Keratinocyte (primary cell): ENCODE results near the gene CABLES2. TPM values are rescaled to one million over a fixed set of nuclear protein-coding genes. Genes with fewer than 3 reads are reported as not detected.

Source experiments
- DNase-seq: peaks from one replicate; pipeline ENCODE4 v3.0.0-alpha.2; 2011; ENCODE audit warnings: low read depth, missing footprints, low spot score
- FAIRE-seq: peaks from 2 replicates; lab custom pipeline; 2011; peaks lifted over from hg19 to GRCh38; lab: Jason Lieb, UNC
- H2AFZ ChIP-seq: 2 replicates; pipeline ENCODE4 v1.6.0; 2012; ENCODE audit warnings: low read length, control low read depth, inconsistent platforms; ENCODE audit not compliant: control insufficient read depth
- H3K27ac ChIP-seq: 2 replicates; pipeline ENCODE4 v1.5.1; 2011; ENCODE audit warnings: low read length; ENCODE audit not compliant: control insufficient read depth, insufficient read depth
- H3K27me3 ChIP-seq: 3 replicates; pipeline ENCODE4 v1.6.0; 2011; ENCODE audit warnings: low read length; ENCODE audit not compliant: control insufficient read depth, insufficient read depth; ENCODE audit errors: extremely low read depth
- H3K36me3 ChIP-seq, 2 experiments: 2 replicates in 1 of 2; 3 replicates in 1 of 2; pipeline ENCODE4 v1.5.1; 2011; ENCODE audit warnings: low read length in 2 of 2, mild to moderate bottlenecking in 1 of 2; ENCODE audit not compliant: control insufficient read depth in 2 of 2, insufficient read depth in 2 of 2; ENCODE audit errors: extremely low read depth in 1 of 2
- H3K4me1 ChIP-seq: 3 replicates; pipeline ENCODE4 v1.5.1; 2011; ENCODE audit warnings: low read length; ENCODE audit not compliant: control insufficient read depth, insufficient read depth; ENCODE audit errors: extremely low read depth
- H3K4me2 ChIP-seq: 3 replicates; pipeline ENCODE4 v1.6.0; 2011; ENCODE audit warnings: low read depth, low read length; ENCODE audit not compliant: control insufficient read depth, insufficient read depth; ENCODE audit errors: extremely low read depth
- H3K4me3 ChIP-seq, 3 experiments: fragments of 200-600 bp in 1 of 3; sonication (generic) in 1 of 3; 2 replicates in 2 of 3; 3 replicates in 1 of 3; pipeline ENCODE4 v1.5.1; 2011 to 2016; ENCODE audit warnings: low read length in 3 of 3, mild to moderate bottlenecking in 3 of 3, control low read depth in 2 of 3, inconsistent platforms in 1 of 3, low read depth in 1 of 3, mixed read lengths in 1 of 3, mixed run types in 1 of 3, moderate library complexity in 1 of 3; ENCODE audit not compliant: control insufficient read depth in 2 of 3, insufficient read depth in 2 of 3; ENCODE audit errors: extremely low read depth in 1 of 3
- H3K79me2 ChIP-seq: 2 replicates; pipeline ENCODE4 v1.6.0; 2012; ENCODE audit warnings: low read length; ENCODE audit not compliant: control insufficient read depth, insufficient read depth
- H3K9ac ChIP-seq: 3 replicates; pipeline ENCODE4 v1.6.0; 2011; ENCODE audit warnings: low read length; ENCODE audit not compliant: control insufficient read depth, insufficient read depth; ENCODE audit errors: extremely low read depth
- H3K9me1 ChIP-seq: 3 replicates; pipeline ENCODE4 v1.6.0; 2011; ENCODE audit warnings: low read length; ENCODE audit not compliant: control insufficient read depth, insufficient read depth; ENCODE audit errors: extremely low read depth
- H3K9me3 ChIP-seq: 2 replicates; pipeline ENCODE4 v1.5.1; 2012; ENCODE audit warnings: low read depth, low read length; ENCODE audit not compliant: control insufficient read depth
- H4K20me1 ChIP-seq: 3 replicates; pipeline ENCODE4 v1.6.0; 2011; ENCODE audit warnings: low read length; ENCODE audit not compliant: control insufficient read depth, insufficient read depth; ENCODE audit errors: extremely low read depth
- CTCF ChIP-seq, 3 experiments: IDR thresholded peaks in 1 of 3; conservative IDR thresholded peaks in 1 of 3; optimal IDR thresholded peaks in 1 of 3; 2 replicates in 2 of 3; 3 replicates in 1 of 3; pipeline versions ENCODE3 to v1.5.1; 2011; ENCODE audit warnings: low read length in 3 of 3, mild to moderate bottlenecking in 3 of 3, moderate library complexity in 2 of 3, control low read depth in 1 of 3, inconsistent platforms in 1 of 3; ENCODE audit not compliant: insufficient read depth in 2 of 3; ENCODE audit errors: extremely low read depth in 1 of 3
- EZH2 ChIP-seq: IDR thresholded peaks from one replicate; pipeline ENCODE4 v1.6.1; 2012; ENCODE audit warnings: inconsistent platforms, mild to moderate bottlenecking, low read length, moderate library complexity
- dilution Hi-C: fragments of 300-500 bp; cut with MboI; formaldehyde crosslinking; loops from one replicate; pipeline ENCODE4 v1.7.0; 2020; ENCODE audit warnings: low sequenced_read_pairs; ENCODE audit not compliant: extremely low pct_ligation_motif_present
- polyA plus RNA-seq, 5 experiments: library from polyadenylated mRNA; depleted of rRNA in 3 of 5; stranded (reverse) in 3 of 5; stranded (forward) in 1 of 5; unstranded in 1 of 5; fragments of >200 nt; gene quantifications; 1 replicate in 1 of 5; 2 replicates in 3 of 5; 3 replicates in 1 of 5; pipeline versions ENCODE4 v1.2.1 to v1.2.3, GENCODE V29; 2011 to 2012; ENCODE audit warnings: missing spikeins in 2 of 5, low read depth in 1 of 5, low replicate concordance in 1 of 5

CABLES2 gene
- polyA plus RNA-seq, 1 donor (not counting 4 experiments of a cell fraction or from before 2014, with no cell fraction given): 2.2 TPM

- FAIRE-seq (no peak), DNase-seq (no peak)
- TF ChIP-seq EZH2: no peak
- TF ChIP-seq CTCF (optimal IDR thresholded peaks at IDR 0.05 in 1 of 3, IDR thresholded peaks at IDR 0.05 in 1 of 3, conservative IDR thresholded peaks at IDR 0.05 in 1 of 3; ENCODE audit: extremely low read depth in 1 of 3, insufficient read depth in 2 of 3, low read length in 3 of 3): no peak
Measured at GRCh38 chr20:62395311-62396242, 11.5 kb downstream of the CABLES2 start.

GRCh38 chr20:62394248-62395245, 12.5 kb downstream of the CABLES2 start:
- Histone ChIP-seq H2AFZ (no peak overlapping the region), H3K27me3 (no peaks in the 10 kb centered on the region), H3K9ac (no peak overlapping the region), H3K27ac (no peak overlapping the region), H3K79me2 (peaks cover 7% of the 10 kb centered on the region), H3K9me3 (no peaks in the 10 kb centered on the region), H3K36me3 (peaks cover 10 to 11% of the 10 kb centered on the region in 2 experiments), H3K4me3 (no peak overlapping the region), H3K4me1 (no peaks in the 10 kb centered on the region), H3K9me1 (no peaks in the 10 kb centered on the region), H4K20me1 (peaks cover under 1% of the 10 kb centered on the region), H3K4me2 (no peak overlapping the region)
- no peak for TF ChIP-seq CTCF (optimal IDR thresholded peaks at IDR 0.05 in 1 of 3, IDR thresholded peaks at IDR 0.05 in 1 of 3, conservative IDR thresholded peaks at IDR 0.05 in 1 of 3; ENCODE audit: extremely low read depth in 1 of 3, insufficient read depth in 2 of 3, low read length in 3 of 3)
- no peak for TF ChIP-seq EZH2
- FAIRE-seq (no peak), DNase-seq (no peak)
- dilution Hi-C loops: no loop called here

More at GRCh38 chr20:62395311-62396242, 11.5 kb downstream of the CABLES2 start:
- Histone ChIP-seq H3K36me3 (peaks cover 5 to 7% of the 10 kb centered on the region in 2 experiments), H3K4me1 (no peaks in the 10 kb centered on the region), H2AFZ (no peak overlapping the region), H3K4me3 (no peak overlapping the region), H3K9me3 (no peaks in the 10 kb centered on the region), H3K4me2 (no peak overlapping the region), H3K79me2 (no peaks in the 10 kb centered on the region), H4K20me1 (no peaks in the 10 kb centered on the region), H3K27me3 (no peaks in the 10 kb centered on the region), H3K9ac (no peak overlapping the region), H3K9me1 (no peaks in the 10 kb centered on the region), H3K27ac (no peak overlapping the region)
- dilution Hi-C loops: no loop called here
